ENCODE results near the gene ELMOD3. TPM values are rescaled to one million over a fixed set of nuclear protein-coding genes. Genes with fewer than 3 reads are reported as not detected.
"Not testable (repeated sequence)": the region's sequence is repeated elsewhere in the genome, so short reads cannot be mapped to it uniquely, and the experiment has no call there.

Gene ELMOD3
- polyA plus RNA-seq, 2 of the 4 experiments (the other 2 are of a cell fraction): 17.8 to 29.9 TPM

GRCh38 chr2:85319796-85320195 lies 34.8 kb upstream of the ELMOD3 start:
- TF ChIP-seq CHD4 (IDR thresholded peaks at IDR 0.05; ENCODE audit: borderline replicate concordance) (no peak), CHD2 (IDR thresholded peaks at IDR 0.05; ENCODE audit: low read length, partially characterized antibody) (no peak), FOSB (CRISPR knock-in tag; IDR thresholded peaks at IDR 0.05) (no peak), KDM5A (IDR thresholded peaks at IDR 0.05) (no peak), NPAS2 (CRISPR knock-in tag; IDR thresholded peaks at IDR 0.05; ENCODE audit: borderline replicate concordance) (no peak), HES2 (IDR thresholded peaks at IDR 0.05) (no peak), CEBPB (IDR thresholded peaks at IDR 0.05) (no peak), HOXB5 (CRISPR knock-in tag; IDR thresholded peaks at IDR 0.05) (no peak), EP300 (IDR thresholded peaks at IDR 0.05) (no peak), POLR2AphosphoS2 (conservative IDR thresholded peaks at IDR 0.05; ENCODE audit: low read length) (no peak), ZSCAN20 (CRISPR knock-in tag; IDR thresholded peaks at IDR 0.05) (no peak), FOXS1 (CRISPR knock-in tag; IDR thresholded peaks at IDR 0.05) (no peak)
- ATAC-seq (no peak), FAIRE-seq (no peak), DNase-seq (ENCODE audit: low read depth in 1 of 2, low spot score in 1 of 2) (no peak)
- no peak overlapping the region for H3K4me2 ChIP-seq
- no peak overlapping the region for H3K4me3 ChIP-seq
- no peak overlapping the region for H3K27ac ChIP-seq
- no peaks in the 10 kb centered on the region for H3K9me3 ChIP-seq
- CTCF ChIA-PET: interaction anchor here (0.9 to 7.1 kb wide), 5 partner anchors 12 to 317 kb away, joined by 3 to 48 read pairs (median 3); no protein-coding TSS in a partner anchor
- 94% methylated on average over 4 of the region's 4 CpGs for WGBS (ENCODE audit: missing lambda C conversion rate)
- peaks cover 4% of the 10 kb centered on the region; the same call in 2 of the 3 replicates for H3K4me1 ChIP-seq
- POLR2A ChIA-PET: interaction anchor here (3.2 kb wide), 1 partner anchor 8 kb away, joined by 24 read pairs; the partner anchor contains the start of gene TGOLN2

GRCh38 chr2:85323351-85323987 lies 31.1 kb upstream of the ELMOD3 start:
- FAIRE-seq: no peak
- WGBS (ENCODE audit: missing lambda C conversion rate): 89% methylated on average over 9 of the region's 9 CpGs
- POLR2A ChIA-PET: no interaction called here

GRCh38 chr2:85323988-85324367 lies 30.6 kb upstream of the ELMOD3 start:
- H3K9me3 ChIP-seq; POLR2A ChIA-PET; ATAC-seq; H3K4me2 ChIP-seq; DNase-seq (ENCODE audit: low read depth in 1 of 2, low spot score in 1 of 2); FAIRE-seq; H3K4me3 ChIP-seq; H3K27ac ChIP-seq: not testable (repeated sequence)
- CTCF ChIA-PET: interaction anchor here (1.5 to 7.1 kb wide), 3 partner anchors 24 to 96 kb away, joined by 3 to 48 read pairs (median 5); no protein-coding TSS in a partner anchor
- 95% methylated on average over 11 of the region's 11 CpGs for WGBS (ENCODE audit: missing lambda C conversion rate)
- H3K4me1 ChIP-seq: peaks cover 30% of the 10 kb centered on the region

More at GRCh38 chr2:85323351-85323987, 31.1 kb upstream of the ELMOD3 start:
- no peak overlapping the region for H3K4me3 ChIP-seq
- no peaks in the 10 kb centered on the region for H3K9me3 ChIP-seq
- H3K4me1 ChIP-seq: peaks cover 27% of the 10 kb centered on the region
- CTCF ChIA-PET: interaction anchor here (1.0 to 7.1 kb wide), 4 partner anchors 10 to 97 kb away, joined by 3 to 48 read pairs (median 4); no protein-coding TSS in a partner anchor
- no peak for ATAC-seq
- H3K4me2 ChIP-seq: no peak overlapping the region
- no peak overlapping the region for H3K27ac ChIP-seq
- DNase-seq (ENCODE audit: low read depth in 1 of 2, low spot score in 1 of 2): no peak
- TF ChIP-seq CEBPB (IDR thresholded peaks at IDR 0.05) (no peak), E2F6 (IDR thresholded peaks at IDR 0.05; ENCODE audit: borderline replicate concordance, low read depth) (no peak), PHF8 (IDR thresholded peaks at IDR 0.05; ENCODE audit: borderline replicate concordance, low read depth) (no peak), HMGXB4 (CRISPR knock-in tag; IDR thresholded peaks at IDR 0.05; ENCODE audit: borderline replicate concordance) (no peak), EHF (CRISPR knock-in tag; IDR thresholded peaks at IDR 0.05) (no peak), ZSCAN20 (CRISPR knock-in tag; IDR thresholded peaks at IDR 0.05) (no peak), MAZ (IDR thresholded peaks at IDR 0.05; ENCODE audit: borderline replicate concordance, low read depth, low read length) (no peak), ATOH8 (CRISPR knock-in tag; IDR thresholded peaks at IDR 0.05; ENCODE audit: low read depth) (no peak), FOXS1 (CRISPR knock-in tag; IDR thresholded peaks at IDR 0.05) (no peak)

Data from A549 (cell line).